HepG2 (cell line): ENCODE results near the gene G6PC2. TPM values are rescaled to one million over a fixed set of nuclear protein-coding genes. Genes with fewer than 3 reads are reported as not detected.

Experiments used
- ATAC-seq: fragments of 200-7000 bp; cut with Tn5 transposase; 3 replicates; pipeline ENCODE4 v1.9.1; 2020; ENCODE audit warnings: mild to moderate bottlenecking, moderate library complexity
- BruUV-seq: library from RNA; stranded (reverse); fragments of 400-500 nt; replicated peaks from 2 replicates; lab custom pipeline; 2021; lab: Mats Ljungman, UMichigan
- CTCF ChIA-PET: fragments of 300-600 bp; formaldehyde crosslinking; extraction: SDS; loops from one replicate; lab custom pipeline; 2021; ENCODE audit warnings: low total read pairs, inconsistent platforms, low intra/inter-chr PET ratio; lab: Yijun Ruan, JAX
- POLR2A ChIA-PET: fragments of 350-600 bp; sonication (Branson Sonifier 250); formaldehyde crosslinking; loops from one replicate; lab custom pipeline; 2020; ENCODE audit warnings: antibody characterized with exemption, inconsistent platforms; lab: Yijun Ruan, JAX
- DNase-seq: peaks from one replicate; pipeline ENCODE4 v3.0.0-alpha.2; 2015; ENCODE audit warnings: low spot score
- FAIRE-seq: peaks from 3 replicates; lab custom pipeline; 2011; peaks lifted over from hg19 to GRCh38; lab: Jason Lieb, UNC
- H2AFZ ChIP-seq: one replicate; pipeline ENCODE4 v1.6.1; 2011; ENCODE audit warnings: low read length, inconsistent platforms
- H3K27ac ChIP-seq: fragments of 300-600 bp; 3 replicates; pipeline ENCODE4 v1.8.0; 2011; ENCODE audit warnings: mixed run types, mild to moderate bottlenecking, mixed read lengths, low read length, inconsistent platforms; ENCODE audit not compliant: insufficient read depth; ENCODE audit errors: extremely low read length
- H3K27me3 ChIP-seq, 2 experiments: fragments of 200-600 bp in 1 of 2; 2 replicates in 1 of 2; 3 replicates in 1 of 2; pipeline versions ENCODE4 v1.6.0 to v1.8.0; 2011; ENCODE audit warnings: low read length in 2 of 2, mild to moderate bottlenecking in 2 of 2, moderate library complexity in 2 of 2, inconsistent platforms in 1 of 2; ENCODE audit not compliant: insufficient read depth in 2 of 2, control insufficient read depth in 1 of 2
- H3K36me3 ChIP-seq, 2 experiments: fragments of 200-600 bp in 1 of 2; replicated peaks in 1 of 2; 2 replicates in 1 of 2; 3 replicates in 1 of 2; pipeline versions ENCODE4 v1.5.1 to v1.8.0; 2011; ENCODE audit warnings: low read length in 2 of 2, inconsistent platforms in 1 of 2; ENCODE audit not compliant: insufficient read depth in 2 of 2, control insufficient read depth in 1 of 2
- H3K4me1 ChIP-seq: 2 replicates; pipeline ENCODE4 v1.5.1; 2012; ENCODE audit warnings: low read length, inconsistent platforms; ENCODE audit not compliant: insufficient read depth
- H3K4me2 ChIP-seq: 2 replicates; pipeline ENCODE4 v1.6.0; 2011; ENCODE audit warnings: low read depth, low read length, inconsistent platforms
- H3K4me3 ChIP-seq, 3 experiments: fragments of 200-600 bp in 1 of 3; sonication (generic), shearing (Covaris generic) in 1 of 3; replicated peaks in 1 of 3; 2 replicates each; pipeline ENCODE4 v1.5.1; 2011 to 2016; ENCODE audit warnings: low read length in 3 of 3, inconsistent platforms in 2 of 3, low read depth in 2 of 3, mild to moderate bottlenecking in 2 of 3, control low read depth in 1 of 3, mixed read lengths in 1 of 3; ENCODE audit not compliant: insufficient read depth in 1 of 3
- H3K79me2 ChIP-seq: one replicate; pipeline ENCODE4 v1.6.1; 2011; ENCODE audit warnings: low read length, inconsistent platforms; ENCODE audit not compliant: insufficient read depth
- H3K9ac ChIP-seq: 2 replicates; pipeline ENCODE4 v1.6.0; 2011; ENCODE audit warnings: mild to moderate bottlenecking, low read depth, low read length, inconsistent platforms; ENCODE audit not compliant: insufficient read depth
- H3K9me3 ChIP-seq: 2 replicates; pipeline ENCODE4 v1.5.1; 2012; ENCODE audit warnings: mild to moderate bottlenecking, low read length
- H4K20me1 ChIP-seq: 2 replicates; pipeline ENCODE4 v1.6.0; 2011; ENCODE audit warnings: inconsistent platforms, mild to moderate bottlenecking, low read length, moderate library complexity; ENCODE audit not compliant: insufficient read depth
- CBFB ChIP-seq: sonication (generic); formaldehyde crosslinking; IDR thresholded peaks from 2 replicates; pipeline ENCODE4 v1.4.0; 2020; ENCODE audit warnings: missing genetic modification reagents
- CBX5 ChIP-seq: sonication (generic); formaldehyde crosslinking; IDR thresholded peaks from 2 replicates; pipeline ENCODE4 v1.4.0; 2020; ENCODE audit warnings: missing genetic modification reagents, borderline replicate concordance
- GPN1 ChIP-seq: sonication (generic); formaldehyde crosslinking; IDR thresholded peaks from 2 replicates; pipeline ENCODE4 v1.5.1; 2020; ENCODE audit warnings: missing genetic modification reagents, borderline replicate concordance
- GRHL1 ChIP-seq: sonication (generic); formaldehyde crosslinking; conservative IDR thresholded peaks from 2 replicates; pipeline ENCODE4 v1.8.0; 2022; ENCODE audit warnings: missing genetic modification reagents
- KLF16 ChIP-seq, 2 experiments: sonication (generic) in 1 of 2; formaldehyde crosslinking in 1 of 2; IDR thresholded peaks; 2 replicates each; pipeline versions ENCODE4 v1.6.1 to v1.8.0; 2016 to 2023; ENCODE audit warnings: missing genetic modification reagents in 2 of 2, missing compliant biosample characterization in 1 of 2
- MTA3 ChIP-seq: sonication (generic); formaldehyde crosslinking; IDR thresholded peaks from 2 replicates; pipeline ENCODE4 v1.4.0; 2020; ENCODE audit warnings: missing genetic modification reagents
- NCOA2 ChIP-seq: sonication (generic); formaldehyde crosslinking; IDR thresholded peaks from 2 replicates; pipeline ENCODE4 v1.8.0; 2022; ENCODE audit warnings: inconsistent platforms
- PAXIP1 ChIP-seq: sonication (generic); formaldehyde crosslinking; conservative IDR thresholded peaks from 2 replicates; pipeline ENCODE4 v1.4.0; 2020; ENCODE audit warnings: mild to moderate bottlenecking, missing genetic modification reagents, moderate library complexity
- POGZ ChIP-seq: sonication (generic); formaldehyde crosslinking; IDR thresholded peaks from 2 replicates; pipeline ENCODE4 v1.4.0; 2020; ENCODE audit warnings: mild to moderate bottlenecking, missing genetic modification reagents
- RCOR2 ChIP-seq: IDR thresholded peaks from 2 replicates; pipeline ENCODE4 v1.6.1; 2016; ENCODE audit warnings: missing biosample characterization, missing genetic modification reagents
- TFDP1 ChIP-seq: IDR thresholded peaks from 2 replicates; pipeline ENCODE4 v1.6.1; 2016; ENCODE audit warnings: missing compliant biosample characterization, missing genetic modification reagents, borderline replicate concordance
- YEATS4 ChIP-seq: sonication (generic); formaldehyde crosslinking; IDR thresholded peaks from 2 replicates; pipeline ENCODE4 v1.4.0; 2020; ENCODE audit warnings: missing genetic modification reagents, borderline replicate concordance
- ZNF224 ChIP-seq: sonication (generic); formaldehyde crosslinking; IDR thresholded peaks from 2 replicates; pipeline ENCODE4 v1.5.0; 2020; ENCODE audit warnings: mild to moderate bottlenecking, missing genetic modification reagents
- ZNF350 ChIP-seq: sonication (generic); formaldehyde crosslinking; IDR thresholded peaks from 2 replicates; pipeline ENCODE4 v1.4.0; 2020; ENCODE audit warnings: mild to moderate bottlenecking, low read depth, missing genetic modification reagents, borderline replicate concordance
- ZNF503 ChIP-seq: sonication (generic); formaldehyde crosslinking; IDR thresholded peaks from 2 replicates; pipeline ENCODE4 v1.4.0; 2020; ENCODE audit warnings: missing genetic modification reagents
- WGBS: methylation state at CpG from one replicate; pipeline ENCODE4 v1.1.6; 2017; ENCODE audit warnings: low lambda C conversion rate; 5-methylcytosine and 5-hydroxymethylcytosine counted together
- in situ Hi-C: cut with HindIII; loops from 2 replicates; pipeline ENCODE4 v1.10.0; 2017; ENCODE audit warnings: low pct_unique_long_range_greater_than_20kb; ENCODE audit not compliant: extremely low pct_ligation_motif_present
- intact Hi-C: fragments of 100-400 bp; cut with micrococcal nuclease; formaldehyde crosslinking; loops from one replicate; pipeline ENCODE4 v1.10.0; 2022; ENCODE audit not compliant: unreplicated experiment
- polyA plus RNA-seq, 8 experiments: library from polyadenylated mRNA; depleted of rRNA in 3 of 8; stranded (reverse) in 7 of 8; unstranded in 1 of 8; fragments of >200 nt; fragmentation: Illumina TruSeq in 4 of 8; extraction: Trizol in 4 of 8; gene quantifications; 2 replicates each; pipeline versions ENCODE4 v1.2.1 to v1.2.3, GENCODE V29; 2011 to 2016; ENCODE audit warnings: low read depth in 4 of 8, missing spikeins in 1 of 8, mixed read lengths in 1 of 8; ENCODE audit not compliant: insufficient read depth in 1 of 8
- total RNA-seq, 5 experiments: library from RNA; depleted of rRNA; stranded (reverse); fragments of >200 nt; fragmentation: Illumina TruSeq; extraction: Trizol; gene quantifications; 2 replicates each; pipeline ENCODE4 v1.2.3, GENCODE V29; 2016; ENCODE audit warnings: low read depth in 1 of 5

The G6PC2 gene
- total and polyA plus RNA-seq, 2 of the 13 experiments (the other 11 are each of a cell fraction or from before 2014, with no cell fraction given) = not detected

GRCh38 chr2:168901003-168901402 is at the start of gene G6PC2 (continued):
- TF ChIP-seq KLF16 (CRISPR knock-in tag; IDR thresholded peaks at IDR 0.05) = no peak
- no peak for TF ChIP-seq ZNF350 (CRISPR knock-in tag)

- ChIA-PET CTCF (no interaction called here), POLR2A (no interaction called here)
- FAIRE-seq = no peak
- Histone ChIP-seq H3K79me2 (no peaks in the 10 kb centered on the region), H3K9me3 (no peaks in the 10 kb centered on the region), H3K4me1 (peaks cover 16% of the 10 kb centered on the region), H3K9ac (no peak overlapping the region), H3K27me3 (no peaks in the 10 kb centered on the region), H4K20me1 (no peaks in the 10 kb centered on the region), H3K36me3 (peaks cover 0 to 1% of the 10 kb centered on the region in 2 experiments; a peak in 2 of 5 replicates), H3K27ac (no peak overlapping the region), H2AFZ (no peak overlapping the region), H3K4me3 (no peak overlapping the region), H3K4me2 (no peak overlapping the region)
- in situ Hi-C loops (no loop called here), intact Hi-C loops (no loop called here)
- no peak for DNase-seq
- no TSS peak for BruUV-seq
- WGBS = 99% methylated on average over 5 of the region's 5 CpGs
- no peak for ATAC-seq
- no peak for TF ChIP-seq GPN1 (CRISPR knock-in tag)
- no peak for TF ChIP-seq ZNF503 (CRISPR knock-in tag)
- no peak for TF ChIP-seq CBX5 (CRISPR knock-in tag)
- TF ChIP-seq GRHL1 = no peak
- TF ChIP-seq YEATS4 (CRISPR knock-in tag) = no peak
- no peak for TF ChIP-seq NCOA2 (CRISPR knock-in tag)
- TF ChIP-seq PAXIP1 (CRISPR knock-in tag) = no peak
- TF ChIP-seq TFDP1 (CRISPR knock-in tag) = no peak
- no peak for TF ChIP-seq ZNF224 (CRISPR knock-in tag)
- no peak for TF ChIP-seq CBFB (CRISPR knock-in tag)
- no peak for TF ChIP-seq POGZ
- TF ChIP-seq MTA3 (CRISPR knock-in tag) = no peak
- TF ChIP-seq RCOR2 (CRISPR knock-in tag) = no peak
Measured at GRCh38 chr2:168851674-168852320, 49.3 kb upstream of the G6PC2 start.
